IMR-90 (cell line): Measurements from ENCODE around the gene CHI3L1. TPM values are rescaled to one million over a fixed set of nuclear protein-coding genes. Genes with fewer than 3 reads are reported as not detected.

ENCODE experiments used
- ATAC-seq: fragments of 200-7000 bp; cut with Tn5 transposase; 2 replicates; pipeline ENCODE4 v1.9.1; 2020; ENCODE audit warnings: low read depth, mild to moderate bottlenecking, moderate library complexity
- BruUV-seq: library from RNA; stranded (reverse); fragments of 400-500 nt; replicated peaks from 2 replicates; lab custom pipeline; 2021; lab: Mats Ljungman, UMichigan
- CTCF ChIA-PET: fragments of 300-600 bp; formaldehyde crosslinking; extraction: SDS; loops from one replicate; lab custom pipeline; 2021; ENCODE audit warnings: antibody characterized with exemption; lab: Yijun Ruan, JAX
- POLR2A ChIA-PET: fragments of 300-600 bp; sonication (Branson Sonifier 250); formaldehyde crosslinking; loops from one replicate; lab custom pipeline; 2022; ENCODE audit warnings: antibody characterized with exemption; ENCODE audit not compliant: unreplicated experiment; lab: Charles Lee
- DNase-seq: peaks from one replicate; pipeline ENCODE4 v3.0.0; 2013
- H2AFZ ChIP-seq: replicated peaks from 2 replicates; pipeline ENCODE3; 2013; ENCODE audit warnings: low read length, mild to moderate bottlenecking; ENCODE audit not compliant: poor library complexity
- H2AK5ac ChIP-seq: 2 replicates; pipeline ENCODE4 v1.6.1; 2013; ENCODE audit warnings: low read depth, low read length, inconsistent platforms
- H2AK9ac ChIP-seq: replicated peaks from 2 replicates; pipeline ENCODE3; 2013; ENCODE audit warnings: mild to moderate bottlenecking, low read depth, low read length, moderate library complexity; ENCODE audit not compliant: poor library complexity
- H2BK120ac ChIP-seq: 2 replicates; pipeline ENCODE4 v1.6.1; 2013; ENCODE audit warnings: low read depth, low read length, inconsistent platforms
- H2BK15ac ChIP-seq: 3 replicates; pipeline ENCODE4 v1.6.1; 2013; ENCODE audit warnings: low read depth, low read length, inconsistent platforms
- H2BK20ac ChIP-seq: 2 replicates; pipeline ENCODE4 v1.6.1; 2013; ENCODE audit warnings: low read depth, mild to moderate bottlenecking, inconsistent platforms, low read length, moderate library complexity
- H2BK5ac ChIP-seq: 2 replicates; pipeline ENCODE4 v1.6.1; 2013; ENCODE audit warnings: mild to moderate bottlenecking, low read depth, low read length, inconsistent platforms; ENCODE audit not compliant: poor library complexity, severe bottlenecking
- H3K14ac ChIP-seq: replicated peaks from 2 replicates; pipeline ENCODE4 v1.6.1; 2013; ENCODE audit warnings: low read depth, low read length, inconsistent platforms
- H3K18ac ChIP-seq: 2 replicates; pipeline ENCODE4 v1.6.1; 2013; ENCODE audit warnings: low read depth, low read length, control low read depth
- H3K23ac ChIP-seq: 2 replicates; pipeline ENCODE4 v1.6.1; 2013; ENCODE audit warnings: low read depth, low read length, inconsistent platforms
- H3K27ac ChIP-seq: 2 replicates; pipeline ENCODE4 v1.5.1; 2013; ENCODE audit warnings: mild to moderate bottlenecking, control low read depth, low read length; ENCODE audit not compliant: insufficient read depth
- H3K27me3 ChIP-seq: 2 replicates; pipeline ENCODE4 v1.6.1; 2013; ENCODE audit warnings: low read length; ENCODE audit not compliant: control insufficient read depth, insufficient read depth
- H3K36me3 ChIP-seq: 2 replicates; pipeline ENCODE4 v1.6.1; 2013; ENCODE audit warnings: low read length, mixed read lengths; ENCODE audit not compliant: control insufficient read depth, insufficient read depth
- H3K4ac ChIP-seq: 2 replicates; pipeline ENCODE4 v1.6.1; 2013; ENCODE audit warnings: low read depth, low read length, inconsistent platforms
- H3K4me1 ChIP-seq: 2 replicates; pipeline ENCODE4 v1.6.1; 2013; ENCODE audit warnings: low read length, mixed read lengths; ENCODE audit not compliant: control insufficient read depth, insufficient read depth
- H3K4me2 ChIP-seq: 2 replicates; pipeline ENCODE4 v1.6.1; 2013; ENCODE audit warnings: low read depth, mild to moderate bottlenecking, control low read depth, low read length, moderate library complexity
- H3K4me3 ChIP-seq: 2 replicates; pipeline ENCODE4 v1.5.1; 2013; ENCODE audit warnings: low read depth, mild to moderate bottlenecking, control low read depth, low read length, moderate library complexity; ENCODE audit not compliant: insufficient read depth
- H3K56ac ChIP-seq: 2 replicates; pipeline ENCODE4 v1.6.1; 2013; ENCODE audit warnings: low read length, inconsistent platforms; ENCODE audit not compliant: insufficient read depth; ENCODE audit errors: extremely low read depth
- H3K79me1 ChIP-seq, 2 experiments: 2 replicates each; pipeline ENCODE4 v1.6.1; 2013; ENCODE audit warnings: low read length in 2 of 2, inconsistent platforms in 1 of 2, low read depth in 1 of 2
- H3K9ac ChIP-seq: 2 replicates; pipeline ENCODE4 v1.6.1; 2013; ENCODE audit warnings: low read depth, low read length, control low read depth
- H3K9me1 ChIP-seq: 2 replicates; pipeline ENCODE4 v1.6.1; 2013; ENCODE audit warnings: low read length, inconsistent platforms; ENCODE audit not compliant: insufficient read depth
- H3K9me3 ChIP-seq: 2 replicates; pipeline ENCODE4 v1.6.1; 2013; ENCODE audit warnings: low read length; ENCODE audit not compliant: control insufficient read depth, insufficient read depth
- H4K20me1 ChIP-seq: 2 replicates; pipeline ENCODE4 v1.6.1; 2013; ENCODE audit warnings: low read length, inconsistent platforms; ENCODE audit not compliant: insufficient read depth
- H4K5ac ChIP-seq: 2 replicates; pipeline ENCODE4 v1.6.1; 2013; ENCODE audit warnings: mild to moderate bottlenecking, low read depth, low read length, control low read depth
- H4K8ac ChIP-seq, 2 experiments: 2 replicates each; pipeline ENCODE4 v1.6.1; 2013; ENCODE audit warnings: low read depth in 2 of 2, low read length in 2 of 2, control low read depth in 1 of 2, inconsistent platforms in 1 of 2
- H4K91ac ChIP-seq: 2 replicates; pipeline ENCODE4 v1.6.1; 2013; ENCODE audit warnings: low read depth, low read length, inconsistent platforms; ENCODE audit not compliant: insufficient read depth
- BHLHE40 ChIP-seq: fragments of 150-350 bp; IDR thresholded peaks from 2 replicates; pipeline ENCODE4 v1.6.1; 2016; ENCODE audit warnings: mild to moderate bottlenecking, low read depth, low read length
- CHD1 ChIP-seq: IDR thresholded peaks from 2 replicates; pipeline ENCODE4 v1.6.1; 2012; ENCODE audit warnings: low read depth, low read length, improper control_type of control experiment
- CTCF ChIP-seq: conservative IDR thresholded peaks from 2 replicates; pipeline ENCODE4 v1.5.1; 2012; ENCODE audit warnings: mild to moderate bottlenecking, low read depth, low read length, improper control_type of control experiment
- ELK1 ChIP-seq: fragments of 150-350 bp; IDR thresholded peaks from 2 replicates; pipeline ENCODE4 v1.6.1; 2016; ENCODE audit warnings: low read depth, mild to moderate bottlenecking, low read length, moderate library complexity, borderline replicate concordance
- MAFK ChIP-seq: IDR thresholded peaks from 2 replicates; pipeline ENCODE4 v1.6.1; 2012; ENCODE audit warnings: low read depth, low read length, improper control_type of control experiment
- MAZ ChIP-seq: IDR thresholded peaks from 2 replicates; pipeline ENCODE4 v1.6.1; 2012; ENCODE audit warnings: low read depth, mild to moderate bottlenecking, low read length, improper control_type of control experiment, moderate library complexity, borderline replicate concordance
- MXI1 ChIP-seq: IDR thresholded peaks from 2 replicates; pipeline ENCODE4 v1.6.1; 2012; ENCODE audit warnings: low read depth, mild to moderate bottlenecking, low read length, moderate library complexity, borderline replicate concordance
- NFE2L2 ChIP-seq: fragments of 150-350 bp; IDR thresholded peaks from 2 replicates; pipeline ENCODE4 v1.6.1; 2016; ENCODE audit warnings: low read depth, mild to moderate bottlenecking, low read length
- POLR2A ChIP-seq: IDR thresholded peaks from 2 replicates; pipeline ENCODE4 v1.6.1; 2012; ENCODE audit warnings: mild to moderate bottlenecking, low read depth, low read length
- RFX5 ChIP-seq: IDR thresholded peaks from 2 replicates; pipeline ENCODE4 v1.8.0; 2012; ENCODE audit warnings: low read depth, mild to moderate bottlenecking, low read length, moderate library complexity
- SMC3 ChIP-seq: fragments of 150-350 bp; IDR thresholded peaks from 2 replicates; pipeline ENCODE4 v1.6.1; 2016; ENCODE audit warnings: low read depth, mild to moderate bottlenecking, antibody characterized with exemption, low read length, moderate library complexity
- WGBS, 2 experiments: methylation state at CpG; one replicate each; pipeline versions ENCODE4 v1.1.5 to v1.1.7; 2013; ENCODE audit warnings: missing lambda C conversion rate in 2 of 2; ENCODE audit not compliant: insufficient read length in 1 of 2; ENCODE audit errors: extremely low coverage in 2 of 2; 5-methylcytosine and 5-hydroxymethylcytosine counted together
- dilution Hi-C: fragments of 300-500 bp; cut with HindIII; formaldehyde crosslinking; loops from one replicate; pipeline ENCODE4 v1.14.3; 2018; ENCODE audit warnings: low sequenced_read_pairs; ENCODE audit not compliant: unreplicated experiment
- in situ Hi-C: fragments of 300-500 bp; cut with MboI; formaldehyde crosslinking; loops from 3 replicates; pipeline ENCODE4 v1.14.3; 2019; ENCODE audit warnings: low sequenced_read_pairs, inconsistent platforms, mixed read lengths
- intact Hi-C: fragments of 100-400 bp; cut with micrococcal nuclease; formaldehyde crosslinking; loops from 2 replicates; pipeline ENCODE4 v1.10.0; 2022
- polyA plus RNA-seq, 3 experiments: library from polyadenylated mRNA; depleted of rRNA; stranded (reverse); fragments of >200 nt; gene quantifications; 2 replicates each; pipeline ENCODE4 v1.2.3, GENCODE V29; 2012; ENCODE audit warnings: low replicate concordance in 1 of 3
- total RNA-seq: library from RNA; depleted of rRNA; stranded (reverse); fragments of >200 nt; gene quantifications from 2 replicates; pipeline ENCODE4 v1.2.3, GENCODE V29; 2012

The CHI3L1 gene
- total and polyA plus RNA-seq, 2 of the 4 experiments (the other 2 are of a cell fraction), result 0.17 TPM; not detected in 1

- intact Hi-C loops (no loop called here), dilution Hi-C loops (no loop called here), in situ Hi-C loops (loop anchor here (5.0 kb wide), 1 partner anchor 182 kb away; no protein-coding TSS in a partner anchor)
- Histone ChIP-seq H2BK15ac (no peak overlapping the region), H3K79me1 (no peaks in the 10 kb centered on the region), H4K5ac (no peak overlapping the region), H3K23ac (no peak overlapping the region), H3K9me1 (no peaks in the 10 kb centered on the region), H2BK20ac (no peak overlapping the region), H3K9me3 (no peaks in the 10 kb centered on the region), H2AK9ac (no peak overlapping the region), H3K36me3 (no peaks in the 10 kb centered on the region), H3K14ac (no peak overlapping the region), H3K27ac (no peak overlapping the region), H2BK5ac (no peak overlapping the region), H2AK5ac (no peak overlapping the region), H3K4me1 (no peaks in the 10 kb centered on the region), H3K56ac (no peak overlapping the region), H4K91ac (no peak overlapping the region), H3K4ac (no peak overlapping the region), H3K9ac (no peak overlapping the region), H3K4me2 (no peak overlapping the region), H4K20me1 (no peaks in the 10 kb centered on the region; the same call in 1 of the 2 replicates), H3K27me3 (peaks cover 60% of the 10 kb centered on the region), H2AFZ (no peak overlapping the region), H3K4me3 (no peak overlapping the region), H4K8ac (no peak overlapping the region), H3K18ac (no peak overlapping the region), H2BK120ac (no peak overlapping the region)
- BruUV-seq, result no TSS peak
- no CpG with 5 or more reads among the region's 1 CpG for WGBS, 2 experiments
- ATAC-seq (no peak), DNase-seq (no peak)
- POLR2A ChIA-PET, result no interaction called here
- CTCF ChIA-PET, result interaction anchor here (3.0 kb wide), 1 partner anchor 180 kb away, joined by 9 read pairs; no protein-coding TSS in a partner anchor
- TF ChIP-seq CTCF (no peak), CHD1 (no peak), SMC3 (no peak), POLR2A (no peak), RFX5 (no peak), MAFK (no peak), BHLHE40 (no peak), MXI1 (no peak), MAZ (no peak), NFE2L2 (no peak), ELK1 (no peak)
Measured at GRCh38 chr1:203219171-203219570, 32.7 kb upstream of the CHI3L1 start.
